Cardiac fibroblast (primary cell): ENCODE results near the gene DDX43.
A peak's percentile ranks its signal among the peaks of the same experiment; 100 is the strongest.
"Not testable (repeated sequence)": the region's sequence is repeated elsewhere in the genome, so short reads cannot be mapped to it uniquely, and the experiment has no call there.

ENCODE experiments used
- DNase-seq, 2 donors: peaks; one replicate each; pipeline versions ENCODE4 v3.0.0 to v3.0.0-alpha.2; 2010; ENCODE audit warnings: low read depth in 2 of 2
- H3K4me3 ChIP-seq, 2 donors: replicated peaks in 1 of 2; 1 replicate in 1 of 2; 2 replicates in 1 of 2; pipeline ENCODE4 v1.5.1; 2011; ENCODE audit warnings: low read depth in 2 of 2, low read length in 2 of 2, mild to moderate bottlenecking in 2 of 2, moderate library complexity in 1 of 2
- CTCF ChIP-seq: IDR thresholded peaks from one replicate; pipeline ENCODE4 v1.5.1; 2011; ENCODE audit warnings: low read depth, mild to moderate bottlenecking, low read length, inconsistent platforms

Gene DDX43

DNA sequence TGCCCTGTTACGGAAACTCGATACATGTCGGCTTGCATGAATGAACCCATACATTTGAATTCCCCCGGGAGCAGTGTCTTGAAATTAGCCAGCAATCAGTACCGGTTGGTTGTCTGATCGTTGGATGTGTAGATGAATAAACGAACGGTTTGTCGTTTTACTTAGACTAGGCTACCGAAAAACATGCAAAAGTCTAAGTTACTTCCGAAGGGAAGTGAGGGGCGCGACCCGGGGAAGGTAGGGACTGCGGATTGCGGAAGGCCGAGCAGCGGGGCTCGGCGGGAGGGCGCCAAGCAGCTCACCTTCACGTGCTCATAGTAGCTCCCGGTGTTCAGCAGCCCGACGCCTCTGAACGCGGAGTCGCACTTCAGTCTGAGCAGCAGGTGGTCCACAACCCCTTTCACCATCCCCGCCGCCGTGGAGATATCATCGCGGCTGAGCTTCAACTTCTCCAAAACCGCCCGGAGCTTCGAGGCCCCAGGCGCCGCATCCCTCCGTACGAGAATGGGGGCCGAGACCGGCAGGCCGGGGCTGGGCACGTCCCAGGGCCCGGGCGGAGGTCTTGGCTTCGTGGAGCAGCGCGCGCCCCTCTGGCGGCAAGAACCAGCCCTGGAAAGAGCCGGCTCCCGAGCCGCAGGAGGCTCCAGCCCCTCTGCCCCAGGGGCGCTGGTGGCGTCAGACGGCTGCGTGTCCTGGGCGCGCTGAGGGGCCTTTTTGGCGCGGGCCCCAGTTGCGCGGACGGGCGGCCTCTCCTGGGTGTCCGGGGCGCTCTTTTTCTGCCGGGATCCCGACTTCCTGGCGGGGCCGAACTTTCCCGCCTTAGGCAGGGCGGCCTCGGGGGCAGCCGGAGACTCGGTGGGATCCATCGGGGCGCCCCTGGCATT lies 56.8 kb downstream of the DDX43 start:
- DNase-seq = peak; percentile 40 to 67
- TF ChIP-seq CTCF = no peak
- H3K4me3 ChIP-seq = peak overlapping the region; percentile 58 to 69

- DNase-seq = peak; percentile 69 to 71
- no peak for TF ChIP-seq CTCF
- peak within 1 kb of the TSS; percentile 58 to 69 for H3K4me3 ChIP-seq
Observed at GRCh38 chr6:73452107-73452461, 57.5 kb downstream of the DDX43 start, which contains the start of gene CGAS. CGAS (minus strand) TSS chr6:73452297; CDS start chr6:73452181, 116 bp downstream.

- peak; percentile 74 to 76 for DNase-seq
- no peak for TF ChIP-seq CTCF
- H3K4me3 ChIP-seq = no peak overlapping the region
Observed at GRCh38 chr6:73455865-73456629, 61.4 kb downstream of the DDX43 start.

- not testable (repeated sequence) for DNase-seq, H3K4me3 ChIP-seq
Observed at GRCh38 chr6:73459474-73459873, 64.8 kb downstream of the DDX43 start.

- no peak overlapping the region for H3K4me3 ChIP-seq
- DNase-seq = no peak
- no peak for TF ChIP-seq CTCF
Observed at GRCh38 chr6:73460056-73460455, 65.4 kb downstream of the DDX43 start.

DNA sequence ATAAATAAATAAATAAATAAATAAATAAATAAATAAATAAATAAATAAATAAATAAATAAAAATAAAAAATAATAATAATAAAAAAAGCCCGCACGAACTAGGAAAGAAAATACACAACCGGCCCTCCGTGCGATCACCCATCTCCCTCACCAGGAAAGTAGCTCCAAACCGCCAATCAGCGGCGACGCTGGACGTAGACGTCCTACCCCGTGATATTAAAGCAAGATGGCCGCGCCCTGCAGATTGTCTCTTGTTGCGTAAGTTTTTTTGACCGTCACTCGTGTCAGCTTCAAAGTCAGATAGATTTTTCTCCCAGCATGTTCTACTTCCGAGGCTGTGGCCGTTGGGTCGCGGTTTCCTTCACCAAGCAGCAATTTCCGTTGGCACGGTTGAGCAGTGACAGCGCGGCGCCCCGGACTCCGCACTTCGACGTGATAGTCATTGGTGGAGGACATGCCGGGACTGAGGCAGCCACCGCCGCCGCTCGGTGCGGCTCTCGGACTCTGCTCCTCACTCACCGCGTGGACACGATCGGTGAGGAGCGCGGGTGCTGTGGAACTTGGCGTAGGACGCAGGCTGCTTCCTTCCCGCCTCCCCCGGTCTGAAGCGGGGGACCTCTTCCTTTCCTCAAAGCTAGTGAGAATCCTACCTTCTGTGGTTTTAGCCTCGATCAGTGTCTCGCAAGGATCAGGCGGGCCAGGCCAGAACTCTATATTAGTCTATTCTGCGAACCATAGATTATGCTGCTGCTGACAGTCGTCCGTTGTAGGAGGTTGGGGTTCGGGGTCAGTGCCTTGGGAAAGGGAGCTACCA lies 67.1 kb downstream of the DDX43 start, which contains the start of gene MTO1:
TSS of gene MTO1 (plus strand) at position 201 of the 814 bp plus-strand sequence. CDS start at position 319, 118 bp downstream.
- peak within 1 kb of the TSS; percentile 83 to 92 for H3K4me3 ChIP-seq
- peak; percentile 93 to 94 for DNase-seq
- TF ChIP-seq CTCF = no peak
